Panc1 (cell line): ENCODE measurements around the gene ARID5B.

ENCODE experiments used
- CTCF ChIP-seq: fragments of 450-650 bp; IDR thresholded peaks from 2 replicates; pipeline ENCODE4 v1.5.1; 2017; ENCODE audit warnings: mild to moderate bottlenecking
- POLR2AphosphoS5 ChIP-seq: IDR thresholded peaks from 2 replicates; pipeline ENCODE4 v1.6.1; 2012; ENCODE audit warnings: mild to moderate bottlenecking, low read depth, low read length, moderate library complexity

GRCh38 chr10:61911425-61911824 lies 9.9 kb downstream of the ARID5B start:
- TF ChIP-seq CTCF (no peak), POLR2AphosphoS5 (no peak)
